AG08396 (cell line): ENCODE measurements around the gene SLC15A1.

Experiments used
- DNase-seq: peaks from one replicate; pipeline ENCODE4 v3.0.0; 2012; ENCODE audit warnings: low spot score, mixed read lengths

Gene SLC15A1

GRCh38 chr13:98752467-98753290 is at the start of gene SLC15A1:
TSS of gene SLC15A1 (minus strand) at chr13:98752672. CDS start at chr13:98752598, 74 bp downstream.
- DNase-seq: no peak

- DNase-seq: no peak
Measured at GRCh38 chr13:98801626-98802418, 49.4 kb upstream of the SLC15A1 start.

GRCh38 chr13:98800078-98800477 is 47.6 kb upstream of the SLC15A1 start:
- DNase-seq: no peak

- no peak for DNase-seq
Measured at GRCh38 chr13:98798849-98799645, 46.6 kb upstream of the SLC15A1 start.

GRCh38 chr13:98797456-98797855 is 45.0 kb upstream of the SLC15A1 start:
- DNase-seq: no peak

- DNase-seq: no peak
Measured at GRCh38 chr13:98796798-98797197, 44.3 kb upstream of the SLC15A1 start.

- no peak for DNase-seq
Measured at GRCh38 chr13:98796191-98796590, 43.7 kb upstream of the SLC15A1 start.

GRCh38 chr13:98795220-98795619 is 42.7 kb upstream of the SLC15A1 start:
- no peak for DNase-seq

- DNase-seq: no peak
Measured at GRCh38 chr13:98794498-98794897, 42.0 kb upstream of the SLC15A1 start.

- no peak for DNase-seq
Measured at GRCh38 chr13:98792785-98793495, 40.5 kb upstream of the SLC15A1 start.

GRCh38 chr13:98792321-98792720 is 39.8 kb upstream of the SLC15A1 start:
- DNase-seq: no peak

GRCh38 chr13:98791611-98792010 is 39.1 kb upstream of the SLC15A1 start:
- no peak for DNase-seq

- no peak for DNase-seq
Measured at GRCh38 chr13:98787996-98788395, 35.5 kb upstream of the SLC15A1 start.

- no peak for DNase-seq
Measured at GRCh38 chr13:98787173-98787572, 34.7 kb upstream of the SLC15A1 start.

GRCh38 chr13:98786023-98786422 is 33.6 kb upstream of the SLC15A1 start:
- no peak for DNase-seq

GRCh38 chr13:98785405-98785804 is 32.9 kb upstream of the SLC15A1 start:
- no peak for DNase-seq

GRCh38 chr13:98784666-98785065 is 32.2 kb upstream of the SLC15A1 start:
- DNase-seq: no peak

GRCh38 chr13:98783856-98784478 is 31.5 kb upstream of the SLC15A1 start:
- DNase-seq: no peak

- DNase-seq: no peak
Measured at GRCh38 chr13:98782654-98783053, 30.2 kb upstream of the SLC15A1 start.

GRCh38 chr13:98781905-98782304 is 29.4 kb upstream of the SLC15A1 start:
- no peak for DNase-seq

GRCh38 chr13:98781470-98781869 is 29.0 kb upstream of the SLC15A1 start:
- no peak for DNase-seq
